ENCODE data around the gene CD80.
"Not testable (repeated sequence)": the region's sequence is repeated elsewhere in the genome, so short reads cannot be mapped to it uniquely, and the experiment has no call there.

Gene CD80, protein sequence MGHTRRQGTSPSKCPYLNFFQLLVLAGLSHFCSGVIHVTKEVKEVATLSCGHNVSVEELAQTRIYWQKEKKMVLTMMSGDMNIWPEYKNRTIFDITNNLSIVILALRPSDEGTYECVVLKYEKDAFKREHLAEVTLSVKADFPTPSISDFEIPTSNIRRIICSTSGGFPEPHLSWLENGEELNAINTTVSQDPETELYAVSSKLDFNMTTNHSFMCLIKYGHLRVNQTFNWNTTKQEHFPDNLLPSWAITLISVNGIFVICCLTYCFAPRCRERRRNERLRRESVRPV

DNA sequence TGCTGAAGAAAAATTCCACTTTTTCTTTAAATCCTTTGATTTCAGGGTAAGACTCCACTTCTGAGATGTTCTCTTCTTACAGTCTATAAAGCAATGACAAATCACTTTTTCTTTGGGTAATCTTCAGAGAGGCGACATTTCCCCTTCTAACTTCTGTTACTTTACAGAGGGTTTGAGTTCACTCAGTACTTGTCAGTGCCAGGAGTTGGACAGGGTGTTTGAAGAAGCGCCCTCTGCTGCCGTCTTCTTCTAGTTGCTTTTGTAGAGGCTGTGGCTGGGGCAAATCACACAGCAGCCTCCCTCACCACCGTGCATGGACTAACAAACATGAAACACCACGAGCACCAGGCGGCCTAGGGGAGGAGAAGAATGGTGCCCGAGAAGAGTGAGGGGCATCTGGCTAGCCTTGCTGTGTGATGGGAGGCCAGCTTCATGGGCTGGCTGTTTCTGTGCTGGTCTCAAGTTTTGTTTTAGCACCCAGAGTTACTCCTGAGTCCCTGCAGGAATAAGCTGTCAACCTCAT, at the start of gene CD80:
Gene CD80 (minus strand): TSS at position 174 of the 523 bp plus-strand sequence. CDS start 1,886 bp downstream, outside the sequence.
- peak; percentile 33 to 38 for DNase-seq (ENCODE audit: low read depth in 2 of 2)

DNA sequence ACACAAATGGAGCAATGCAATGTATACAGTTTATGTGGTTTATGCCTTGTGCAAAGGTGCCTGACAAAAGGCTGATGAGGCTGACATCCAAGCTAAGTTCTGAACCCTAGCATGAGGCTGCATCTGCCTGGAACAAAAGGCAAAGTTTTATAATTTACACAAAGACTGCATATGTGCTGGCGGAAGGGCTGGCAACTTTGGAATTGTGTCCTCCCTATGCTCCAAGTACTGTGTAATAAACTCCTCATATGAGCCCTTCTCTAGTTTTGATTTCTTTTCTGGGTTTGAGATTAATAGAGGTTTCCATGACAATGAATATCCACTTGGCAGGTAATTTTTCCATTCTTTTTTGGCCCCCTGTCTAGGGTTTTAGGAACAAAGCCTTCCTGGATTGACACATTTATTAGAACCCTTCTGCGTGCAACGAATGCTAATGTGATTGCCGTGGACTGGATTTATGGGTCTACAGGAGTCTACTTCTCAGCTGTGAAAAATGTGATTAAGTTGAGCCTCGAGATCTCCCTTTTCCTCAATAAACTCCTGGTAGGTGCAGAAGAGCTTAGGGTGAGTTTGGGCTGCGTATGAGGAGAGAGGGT, 49.1 kb upstream of the CD80 start:
- DNase-seq (ENCODE audit: low read depth in 2 of 2) = no peak

- no peak for DNase-seq (ENCODE audit: low read depth in 2 of 2)
These were observed 45.5 kb upstream of the CD80 start for GRCh38 chr3:119604878-119605277.

GRCh38 chr3:119602676-119603075, 43.3 kb upstream of the CD80 start:
- no peak for DNase-seq (ENCODE audit: low read depth in 2 of 2)

GRCh38 chr3:119601154-119601553, 41.7 kb upstream of the CD80 start:
- DNase-seq (ENCODE audit: low read depth in 2 of 2) = no peak

GRCh38 chr3:119600732-119601131, 41.3 kb upstream of the CD80 start:
- no peak for DNase-seq (ENCODE audit: low read depth in 2 of 2)

- DNase-seq (ENCODE audit: low read depth in 2 of 2) = no peak
These were observed 40.3 kb upstream of the CD80 start for GRCh38 chr3:119599558-119600174.

- DNase-seq (ENCODE audit: low read depth in 2 of 2) = no peak
These were observed 39.1 kb upstream of the CD80 start for GRCh38 chr3:119598410-119599098.

GRCh38 chr3:119597548-119598288, 38.3 kb upstream of the CD80 start, which contains the start of gene PLA1A:
Gene PLA1A (plus strand): TSS chr3:119597885. CDS start chr3:119597914, 29 bp downstream.
- no peak for DNase-seq (ENCODE audit: low read depth in 2 of 2)

GRCh38 chr3:119596398-119596797, 37.0 kb upstream of the CD80 start:
- no peak for DNase-seq (ENCODE audit: low read depth in 2 of 2)

- DNase-seq (ENCODE audit: low read depth in 2 of 2) = no peak
These were observed 36.4 kb upstream of the CD80 start for GRCh38 chr3:119595639-119596334.

- DNase-seq (ENCODE audit: low read depth in 2 of 2) = not testable (repeated sequence)
These were observed 35.5 kb upstream of the CD80 start for GRCh38 chr3:119594929-119595328.

GRCh38 chr3:119594066-119594465, 34.7 kb upstream of the CD80 start:
- no peak for DNase-seq (ENCODE audit: low read depth in 2 of 2)

- DNase-seq (ENCODE audit: low read depth in 2 of 2) = no peak
These were observed 33.4 kb upstream of the CD80 start for GRCh38 chr3:119592861-119593260.

GRCh38 chr3:119590706-119591105, 31.3 kb upstream of the CD80 start:
- no peak for DNase-seq (ENCODE audit: low read depth in 2 of 2)

DNA sequence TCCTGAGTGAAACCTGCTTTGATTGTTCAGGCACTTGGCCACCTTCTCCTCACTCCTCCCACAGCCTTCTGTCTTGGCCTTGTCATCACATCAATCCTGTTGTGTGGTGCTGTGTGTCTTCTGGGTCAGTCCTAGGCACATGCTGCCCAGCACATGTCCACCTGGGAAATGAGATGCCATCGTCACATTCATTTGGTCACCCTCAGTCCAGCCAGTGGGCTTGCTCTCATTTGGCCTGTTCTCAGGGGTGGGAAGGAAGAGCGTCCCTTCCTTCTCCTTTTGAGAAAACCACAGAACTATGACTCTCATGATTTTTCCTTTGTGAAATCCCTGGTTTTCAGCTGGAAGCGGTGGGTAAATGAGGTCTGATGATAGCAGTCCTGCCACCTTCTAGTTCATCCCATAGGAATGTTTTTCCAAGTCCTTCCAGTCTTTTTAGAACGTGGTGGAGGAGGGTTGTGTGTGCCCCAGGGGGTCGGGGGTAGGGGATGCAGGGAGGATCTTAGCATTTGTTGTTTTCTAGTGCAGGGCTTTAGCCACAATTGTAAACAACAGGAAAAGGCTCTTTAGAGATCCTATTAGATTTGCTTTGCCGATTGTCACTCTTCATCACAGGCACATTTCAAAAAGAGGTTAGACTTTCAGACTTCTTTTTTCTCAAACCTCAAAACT, 29.8 kb upstream of the CD80 start:
- DNase-seq (ENCODE audit: low read depth in 2 of 2) = no peak

DNA sequence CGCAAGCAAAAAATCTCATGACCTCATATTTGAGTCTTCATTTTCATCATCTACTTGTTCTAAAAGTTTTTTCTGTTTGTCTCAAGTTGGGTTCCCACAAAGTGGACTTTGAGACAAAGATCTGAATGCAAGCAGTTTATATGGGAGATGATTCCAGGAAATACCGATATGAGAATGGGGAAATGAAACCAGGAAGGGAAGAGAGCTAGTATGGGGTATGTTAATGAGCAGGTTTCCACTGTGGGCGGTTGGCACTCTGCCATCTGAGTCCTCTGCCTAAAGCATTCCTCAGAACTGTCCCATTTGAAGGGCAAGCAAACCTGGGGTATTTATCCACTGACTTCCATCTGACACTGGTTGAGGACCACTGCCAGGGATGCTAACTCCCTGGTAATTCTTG, 28.7 kb upstream of the CD80 start:
- DNase-seq (ENCODE audit: low read depth in 2 of 2) = no peak

GRCh38 chr3:119586733-119587172, 27.3 kb upstream of the CD80 start:
- no peak for DNase-seq (ENCODE audit: low read depth in 2 of 2)

- DNase-seq (ENCODE audit: low read depth in 2 of 2) = no peak
These were observed 26.6 kb upstream of the CD80 start for GRCh38 chr3:119585856-119586570.

GRCh38 chr3:119585208-119585607, 25.8 kb upstream of the CD80 start:
- no peak for DNase-seq (ENCODE audit: low read depth in 2 of 2)

Data from stimulated activated CD8-positive, alpha-beta memory T cell treated with anti-CD3 and anti-CD28 coated beads, Interleukin-7, amount 100 ng/mL, for 4 hours (primary cell).